Transverse colon (tissue), 4 donors: Measurements from ENCODE around the gene HOXA3.

Experiments used
- EP300 ChIP-seq: sonication (generic); formaldehyde crosslinking; IDR thresholded peaks from one replicate; pipeline ENCODE4 v1.6.1; 2017; ENCODE audit warnings: antibody characterized with exemption, low read depth
- POLR2A ChIP-seq: fragments of 450-650 bp; IDR thresholded peaks from one replicate; pipeline ENCODE4 v1.6.1; 2016; ENCODE audit warnings: antibody characterized with exemption, mild to moderate bottlenecking, moderate library complexity
- POLR2AphosphoS5 ChIP-seq, 3 donors: sonication (generic); formaldehyde crosslinking; IDR thresholded peaks; one replicate each; pipeline ENCODE4 v1.6.1; 2016; ENCODE audit warnings: antibody characterized with exemption in 3 of 3
- TF ChIP-seq, protein P1 (sequence below), 5 experiments: fragments of 200-600 bp in 3 of 5; fragments of 450-650 bp in 2 of 5; sonication (generic) in 3 of 5; IDR thresholded peaks; 1 replicate in 2 of 5; 2 replicates in 3 of 5; pipeline ENCODE4 v1.5.1; 2016 to 2017; ENCODE audit warnings: antibody characterized with exemption in 5 of 5, inconsistent platforms in 3 of 5, mild to moderate bottlenecking in 2 of 5, moderate library complexity in 1 of 5

DNA sequence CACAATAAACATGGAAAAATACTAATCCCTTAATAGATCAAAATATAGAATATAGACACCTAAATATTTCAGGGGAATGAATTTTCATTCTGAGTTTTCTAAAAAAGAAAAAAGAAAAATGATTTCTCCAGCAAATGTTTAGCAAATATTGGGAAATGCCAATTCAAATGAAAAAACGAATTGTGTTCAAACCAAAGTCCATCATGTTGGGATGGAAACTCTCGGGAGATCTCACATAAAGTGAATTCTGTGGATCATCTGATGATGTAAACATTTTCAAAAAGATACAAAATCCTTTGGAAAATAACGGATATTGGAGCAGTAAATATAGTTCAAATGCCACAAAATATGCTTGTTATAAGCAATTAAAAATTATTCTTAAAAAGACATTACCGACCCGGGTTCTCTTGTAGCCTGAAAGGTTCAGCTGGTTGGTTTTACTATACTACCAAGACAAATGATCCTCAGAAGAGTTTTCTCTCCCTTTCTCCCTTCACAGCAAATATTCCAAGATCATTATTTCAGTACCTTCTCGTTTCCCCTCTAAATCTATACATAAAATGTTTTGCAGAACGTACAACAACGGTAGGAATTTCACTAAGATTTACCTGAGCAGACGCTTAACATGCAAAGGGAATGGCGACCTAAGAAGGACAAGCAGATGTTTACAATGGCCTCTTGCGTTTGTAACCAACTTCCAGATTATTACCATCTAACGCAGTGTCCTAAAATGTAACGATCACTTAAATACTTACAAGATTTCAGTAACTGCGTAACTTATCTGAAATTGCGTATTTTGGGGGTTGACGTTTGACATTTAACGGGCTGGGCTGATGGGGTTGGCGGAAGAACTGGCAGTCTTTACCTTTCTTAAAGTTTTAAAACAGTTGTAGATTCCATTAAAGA, 45.0 kb upstream of the HOXA3 start:
- TF ChIP-seq, protein P1, sequence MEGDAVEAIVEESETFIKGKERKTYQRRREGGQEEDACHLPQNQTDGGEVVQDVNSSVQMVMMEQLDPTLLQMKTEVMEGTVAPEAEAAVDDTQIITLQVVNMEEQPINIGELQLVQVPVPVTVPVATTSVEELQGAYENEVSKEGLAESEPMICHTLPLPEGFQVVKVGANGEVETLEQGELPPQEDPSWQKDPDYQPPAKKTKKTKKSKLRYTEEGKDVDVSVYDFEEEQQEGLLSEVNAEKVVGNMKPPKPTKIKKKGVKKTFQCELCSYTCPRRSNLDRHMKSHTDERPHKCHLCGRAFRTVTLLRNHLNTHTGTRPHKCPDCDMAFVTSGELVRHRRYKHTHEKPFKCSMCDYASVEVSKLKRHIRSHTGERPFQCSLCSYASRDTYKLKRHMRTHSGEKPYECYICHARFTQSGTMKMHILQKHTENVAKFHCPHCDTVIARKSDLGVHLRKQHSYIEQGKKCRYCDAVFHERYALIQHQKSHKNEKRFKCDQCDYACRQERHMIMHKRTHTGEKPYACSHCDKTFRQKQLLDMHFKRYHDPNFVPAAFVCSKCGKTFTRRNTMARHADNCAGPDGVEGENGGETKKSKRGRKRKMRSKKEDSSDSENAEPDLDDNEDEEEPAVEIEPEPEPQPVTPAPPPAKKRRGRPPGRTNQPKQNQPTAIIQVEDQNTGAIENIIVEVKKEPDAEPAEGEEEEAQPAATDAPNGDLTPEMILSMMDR (IDR thresholded peaks at IDR 0.05): no peak
- TF ChIP-seq POLR2AphosphoS5 (IDR thresholded peaks at IDR 0.05): no peak
- TF ChIP-seq POLR2A: no peak
- no peak for TF ChIP-seq EP300
